ENCODE results near the gene MTMR12. TPM values are rescaled to one million over a fixed set of nuclear protein-coding genes. Genes with fewer than 3 reads are reported as not detected.

The MTMR12 gene
- total RNA-seq, 2 donors from 2014 or later, result 43.1 to 70.7 TPM

DNA sequence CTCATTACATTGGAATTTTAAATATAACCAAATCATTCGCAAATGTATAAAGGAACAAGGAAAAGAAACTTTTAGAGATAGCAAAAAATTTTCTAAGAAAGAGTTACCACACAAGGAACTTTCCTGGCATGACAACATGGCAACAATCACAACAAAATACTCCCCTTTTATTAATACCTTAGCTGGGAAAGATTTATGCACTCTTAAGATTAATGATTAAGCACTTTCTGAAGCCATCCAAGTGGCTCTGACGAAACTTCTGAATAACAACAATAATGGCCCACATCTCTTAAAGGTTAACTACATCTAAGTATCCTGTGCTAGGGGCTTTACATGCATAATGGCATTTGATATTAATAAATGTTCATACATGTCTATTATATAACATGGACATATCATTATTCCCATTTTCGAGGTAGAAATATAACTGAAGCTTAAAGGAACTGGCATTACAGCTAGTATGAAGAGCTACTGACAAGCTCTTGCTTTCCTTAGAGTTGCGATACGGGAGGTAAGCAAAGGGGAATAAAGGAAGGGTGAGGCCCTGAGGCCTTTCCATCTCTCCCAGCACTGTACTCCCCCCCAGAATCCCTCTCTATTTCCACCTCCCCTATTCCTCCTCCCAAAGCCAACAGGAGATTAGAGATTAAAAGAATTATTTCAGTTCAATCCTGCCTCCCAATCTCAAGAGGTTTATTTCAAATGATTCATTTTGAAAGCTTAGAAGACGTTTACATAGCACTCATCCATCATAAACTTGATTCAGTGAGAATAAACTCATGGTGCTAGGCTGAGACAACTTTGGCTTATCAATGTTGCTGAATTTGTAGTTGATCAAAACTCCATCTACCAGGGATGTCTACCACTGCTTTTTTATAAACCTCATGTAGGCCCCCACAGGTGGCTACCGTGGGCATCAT, 9.6 kb downstream of the MTMR12 start:
- WGBS, result 66% methylated on average over 7 of the region's 7 CpGs
- no peaks in the 10 kb centered on the region for H3K27me3 ChIP-seq (replicated peaks; ENCODE audit: insufficient read depth)
- peaks cover 4% of the 10 kb centered on the region for H3K4me1 ChIP-seq (replicated peaks)
- TF ChIP-seq POLR2AphosphoS5 (IDR thresholded peaks at IDR 0.05) (no peak), POLR2A (IDR thresholded peaks at IDR 0.05) (no peak)
- TF ChIP-seq, protein P1, sequence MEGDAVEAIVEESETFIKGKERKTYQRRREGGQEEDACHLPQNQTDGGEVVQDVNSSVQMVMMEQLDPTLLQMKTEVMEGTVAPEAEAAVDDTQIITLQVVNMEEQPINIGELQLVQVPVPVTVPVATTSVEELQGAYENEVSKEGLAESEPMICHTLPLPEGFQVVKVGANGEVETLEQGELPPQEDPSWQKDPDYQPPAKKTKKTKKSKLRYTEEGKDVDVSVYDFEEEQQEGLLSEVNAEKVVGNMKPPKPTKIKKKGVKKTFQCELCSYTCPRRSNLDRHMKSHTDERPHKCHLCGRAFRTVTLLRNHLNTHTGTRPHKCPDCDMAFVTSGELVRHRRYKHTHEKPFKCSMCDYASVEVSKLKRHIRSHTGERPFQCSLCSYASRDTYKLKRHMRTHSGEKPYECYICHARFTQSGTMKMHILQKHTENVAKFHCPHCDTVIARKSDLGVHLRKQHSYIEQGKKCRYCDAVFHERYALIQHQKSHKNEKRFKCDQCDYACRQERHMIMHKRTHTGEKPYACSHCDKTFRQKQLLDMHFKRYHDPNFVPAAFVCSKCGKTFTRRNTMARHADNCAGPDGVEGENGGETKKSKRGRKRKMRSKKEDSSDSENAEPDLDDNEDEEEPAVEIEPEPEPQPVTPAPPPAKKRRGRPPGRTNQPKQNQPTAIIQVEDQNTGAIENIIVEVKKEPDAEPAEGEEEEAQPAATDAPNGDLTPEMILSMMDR (IDR thresholded peaks at IDR 0.05), result no peak
- no peak for DNase-seq (ENCODE audit: low spot score)
- H3K27ac ChIP-seq, result no peak overlapping the region
- no peak overlapping the region for H3K4me3 ChIP-seq
- no peaks in the 10 kb centered on the region for H3K36me3 ChIP-seq
- no peaks in the 10 kb centered on the region for H3K9me3 ChIP-seq
- intact Hi-C loops (cut with DNase I), result no loop called here

DNA sequence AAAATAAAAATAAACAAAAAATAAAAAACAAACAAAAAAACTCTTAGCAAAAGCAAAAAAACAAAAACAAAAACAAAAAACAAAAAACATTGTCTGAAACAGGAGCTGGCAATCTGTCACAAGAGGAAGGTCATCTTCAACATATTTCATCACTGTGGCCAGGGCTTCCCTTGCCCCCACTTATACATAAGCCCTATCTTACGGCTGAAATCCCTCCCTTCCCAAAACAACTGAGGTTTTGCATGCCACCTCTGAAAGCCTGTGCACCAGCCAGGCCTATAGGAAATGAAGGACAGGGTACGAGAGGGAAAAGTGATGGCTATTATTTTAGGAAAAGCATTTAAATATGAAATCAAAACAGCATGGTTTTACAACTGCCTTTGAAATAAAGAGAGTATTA, 10.8 kb downstream of the MTMR12 start:
- TF ChIP-seq, protein P1 (IDR thresholded peaks at IDR 0.05), result no peak
- TF ChIP-seq POLR2A (IDR thresholded peaks at IDR 0.05) (no peak), POLR2AphosphoS5 (IDR thresholded peaks at IDR 0.05) (no peak)
- Histone ChIP-seq H3K27ac (no peak overlapping the region), H3K27me3 (replicated peaks; ENCODE audit: insufficient read depth) (no peaks in the 10 kb centered on the region), H3K9me3 (no peaks in the 10 kb centered on the region), H3K4me1 (replicated peaks) (peaks cover 4% of the 10 kb centered on the region), H3K36me3 (no peaks in the 10 kb centered on the region), H3K4me3 (no peak overlapping the region)
- DNase-seq (ENCODE audit: low spot score), result no peak
- WGBS, result 81% methylated on average over 2 of the region's 2 CpGs
- intact Hi-C loops (cut with DNase I), result no loop called here

- H3K36me3 ChIP-seq, result no peaks in the 10 kb centered on the region
- 85% methylated on average over 4 of the region's 4 CpGs for WGBS
- no peaks in the 10 kb centered on the region for H3K9me3 ChIP-seq
- no peak overlapping the region for H3K4me3 ChIP-seq
- H3K27me3 ChIP-seq (replicated peaks; ENCODE audit: insufficient read depth), result no peaks in the 10 kb centered on the region
- TF ChIP-seq, protein P1 (IDR thresholded peaks at IDR 0.05), result no peak
- no peak overlapping the region for H3K27ac ChIP-seq
- intact Hi-C loops (cut with DNase I), result no loop called here
- DNase-seq (ENCODE audit: low spot score), result no peak
- no peaks in the 10 kb centered on the region for H3K4me1 ChIP-seq (replicated peaks)
Measured at GRCh38 chr5:32299059-32299677, 13.6 kb downstream of the MTMR12 start.

- no peaks in the 10 kb centered on the region for H3K9me3 ChIP-seq
- TF ChIP-seq POLR2AphosphoS5 (IDR thresholded peaks at IDR 0.05), result no peak
- TF ChIP-seq POLR2A (IDR thresholded peaks at IDR 0.05), result no peak
- TF ChIP-seq, protein P1 (IDR thresholded peaks at IDR 0.05), result no peak
- WGBS, result 83% methylated on average over 5 of the region's 5 CpGs
- no peak overlapping the region for H3K27ac ChIP-seq
- no peaks in the 10 kb centered on the region for H3K36me3 ChIP-seq
- no peaks in the 10 kb centered on the region for H3K27me3 ChIP-seq (replicated peaks; ENCODE audit: insufficient read depth)
- H3K4me1 ChIP-seq (replicated peaks), result no peaks in the 10 kb centered on the region
- DNase-seq (ENCODE audit: low spot score), result no peak
- H3K4me3 ChIP-seq, result no peak overlapping the region
- intact Hi-C loops (cut with DNase I), result no loop called here
Measured at GRCh38 chr5:32298059-32298415, 14.7 kb downstream of the MTMR12 start.

Measured in prostate gland (tissue), 2 donors.